Lung microvascular endothelial cell (primary cell): ENCODE data around the gene PBRM1. TPM values are rescaled to one million over a fixed set of nuclear protein-coding genes. Genes with fewer than 3 reads are reported as not detected.

ENCODE experiments used
- DNase-seq, 2 donors: peaks; one replicate each; pipeline versions ENCODE4 v3.0.0 to v3.0.0-alpha.2; 2010; ENCODE audit warnings: low read depth in 2 of 2
- total RNA-seq: library from RNA; depleted of rRNA; stranded (reverse); fragments of >200 nt; gene quantifications from 2 replicates; pipeline ENCODE4 v1.2.1, GENCODE V29; 2014

PBRM1 gene
- total RNA-seq, 1 donor from 2014 or later: 53.2 TPM

GRCh38 chr3:52525680-52526561, 159.8 kb downstream of the PBRM1 start:
- no peak for DNase-seq

- peak; percentile 66 to 79 for DNase-seq
Measured at GRCh38 chr3:52524752-52525679, 160.7 kb downstream of the PBRM1 start.

- no peak for DNase-seq
Measured at GRCh38 chr3:52524258-52524751, 161.4 kb downstream of the PBRM1 start.

- DNase-seq: no peak
Measured at GRCh38 chr3:52523386-52524257, 162.1 kb downstream of the PBRM1 start.

GRCh38 chr3:52522651-52523251, 163.0 kb downstream of the PBRM1 start:
- DNase-seq: no peak

GRCh38 chr3:52521881-52522650, 163.6 kb downstream of the PBRM1 start:
- no peak for DNase-seq

- DNase-seq: no peak
Measured at GRCh38 chr3:52521488-52521824, 164.3 kb downstream of the PBRM1 start.

- DNase-seq: no peak
Measured at GRCh38 chr3:52520716-52521487, 164.8 kb downstream of the PBRM1 start.

- DNase-seq: no peak
Measured at GRCh38 chr3:52520141-52520667, 165.5 kb downstream of the PBRM1 start.

GRCh38 chr3:52519445-52520140, 166.1 kb downstream of the PBRM1 start:
- no peak for DNase-seq

- no peak for DNase-seq
Measured at GRCh38 chr3:52518723-52519444, 166.8 kb downstream of the PBRM1 start.

GRCh38 chr3:52517796-52518722, 167.7 kb downstream of the PBRM1 start:
- no peak for DNase-seq

- DNase-seq: no peak
Measured at GRCh38 chr3:52516509-52517195, 169.1 kb downstream of the PBRM1 start.

GRCh38 chr3:52515192-52515591, 170.5 kb downstream of the PBRM1 start:
- no peak for DNase-seq

GRCh38 chr3:52514576-52514975, 171.1 kb downstream of the PBRM1 start:
- DNase-seq: no peak

- DNase-seq: no peak
Measured at GRCh38 chr3:52513281-52513680, 172.4 kb downstream of the PBRM1 start.
